Measurements from ENCODE around the gene RAD9A.
A peak's percentile ranks its signal among the peaks of the same experiment; 100 is the strongest.

Gene RAD9A

GRCh38 chr11:67391304-67392182, at the start of gene RAD9A:
Gene RAD9A, plus strand, starts transcription at chr11:67391986. Its CDS starts 59 bp downstream, at chr11:67392045.
- peak; percentile 47 to 97 (median 88) for DNase-seq

- no peak for DNase-seq
Observed at GRCh38 chr11:67344264-67344663, 47.5 kb upstream of the RAD9A start.

GRCh38 chr11:67345247-67345919, 46.4 kb upstream of the RAD9A start:
- DNase-seq, result no peak

- no peak for DNase-seq
Observed at GRCh38 chr11:67345920-67346819, 45.6 kb upstream of the RAD9A start.

GRCh38 chr11:67347964-67348749, 43.6 kb upstream of the RAD9A start:
- no peak for DNase-seq

GRCh38 chr11:67349036-67349435, 42.8 kb upstream of the RAD9A start:
- DNase-seq, result no peak

- DNase-seq, result no peak
Observed at GRCh38 chr11:67349457-67349856, 42.3 kb upstream of the RAD9A start.

GRCh38 chr11:67349928-67350465, 41.8 kb upstream of the RAD9A start:
- DNase-seq, result no peak

GRCh38 chr11:67351275-67352005, 40.3 kb upstream of the RAD9A start:
- peak in 7 of 14 donors; percentile 22 to 55 (median 40) for DNase-seq

GRCh38 chr11:67352546-67353316, 39.1 kb upstream of the RAD9A start:
- DNase-seq, result no peak

- DNase-seq, result peak; percentile 66 to 99 (median 95)
Observed at GRCh38 chr11:67353317-67354074, 38.3 kb upstream of the RAD9A start, which contains the start of gene POLD4. Gene POLD4, minus strand, starts transcription at chr11:67353546. Its CDS starts 147 bp downstream, at chr11:67353399.

GRCh38 chr11:67354075-67355022, 37.4 kb upstream of the RAD9A start:
- DNase-seq, result peak in 2 of 14 donors; percentile 29 to 76

- DNase-seq, result peak in 3 of 14 donors; percentile 20 to 44 (median 31)
Observed at GRCh38 chr11:67355023-67355793, 36.6 kb upstream of the RAD9A start.

GRCh38 chr11:67355794-67356386, 35.9 kb upstream of the RAD9A start:
- no peak for DNase-seq

GRCh38 chr11:67356387-67356863, 35.4 kb upstream of the RAD9A start:
- DNase-seq, result no peak

- DNase-seq, result peak in 9 of 14 donors; percentile 35 to 83 (median 59)
Observed at GRCh38 chr11:67356864-67357561, 34.8 kb upstream of the RAD9A start.

All from C1 segment of cervical spinal cord (tissue), 14 donors.